Endothelial cell of umbilical vein (primary cell): Measurements from ENCODE around the gene SH3D19. TPM values are rescaled to one million over a fixed set of nuclear protein-coding genes. Genes with fewer than 3 reads are reported as not detected.

Experiments used
- BruUV-seq: library from RNA; stranded (reverse); fragments of 400-500 nt; replicated peaks from 2 replicates; lab custom pipeline; 2021; lab: Mats Ljungman, UMichigan
- CTCF ChIA-PET: fragments of 300-600, 350-600 bp; sonication (Branson Sonifier 250); formaldehyde crosslinking; loops from one replicate; lab custom pipeline; 2021; ENCODE audit warnings: antibody characterized with exemption, inconsistent platforms; lab: Charles Lee
- POLR2A ChIA-PET: fragments of 300-600, 350-600 bp; sonication (Branson Sonifier 250); formaldehyde crosslinking; loops from one replicate; lab custom pipeline; 2021; ENCODE audit warnings: antibody characterized with exemption, inconsistent platforms; lab: Charles Lee
- DNase-seq: peaks from one replicate; pipeline ENCODE4 v3.0.0-alpha.2; 2011; ENCODE audit warnings: low read depth, low spot score
- FAIRE-seq: peaks from 2 replicates; lab custom pipeline; 2011; peaks lifted over from hg19 to GRCh38; lab: Jason Lieb, UNC
- H2AFZ ChIP-seq: 2 replicates; pipeline ENCODE4 v1.6.0; 2012; ENCODE audit warnings: low read depth, low read length, control low read depth, inconsistent platforms
- H3K27ac ChIP-seq: 2 replicates; pipeline ENCODE4 v1.5.1; 2011; ENCODE audit warnings: low read depth, mild to moderate bottlenecking, control low read depth, low read length, moderate library complexity; ENCODE audit not compliant: insufficient read depth
- H3K27me3 ChIP-seq, 2 experiments: 2 replicates each; pipeline versions ENCODE4 v1.6.0 to v1.6.1; 2011; ENCODE audit warnings: low read length in 2 of 2, mixed read lengths in 1 of 2; ENCODE audit not compliant: control insufficient read depth in 2 of 2, insufficient read depth in 2 of 2
- H3K36me3 ChIP-seq, 2 experiments: 2 replicates in 1 of 2; 3 replicates in 1 of 2; pipeline ENCODE4 v1.5.1; 2011; ENCODE audit warnings: low read length in 2 of 2, mild to moderate bottlenecking in 1 of 2, moderate library complexity in 1 of 2; ENCODE audit not compliant: control insufficient read depth in 2 of 2, insufficient read depth in 2 of 2; ENCODE audit errors: extremely low read depth in 1 of 2
- H3K4me1 ChIP-seq: 3 replicates; pipeline ENCODE4 v1.5.1; 2011; ENCODE audit warnings: mild to moderate bottlenecking, low read length; ENCODE audit not compliant: control insufficient read depth, insufficient read depth; ENCODE audit errors: extremely low read depth
- H3K4me2 ChIP-seq: 2 replicates; pipeline ENCODE4 v1.6.1; 2011; ENCODE audit warnings: low read length, control low read depth, mixed read lengths; ENCODE audit not compliant: insufficient read depth
- H3K4me3 ChIP-seq, 3 experiments: fragments of 200-600 bp in 1 of 3; sonication (generic), shearing (Covaris generic) in 1 of 3; replicated peaks in 1 of 3; 2 replicates each; pipeline ENCODE4 v1.5.1; 2011 to 2016; ENCODE audit warnings: control low read depth in 3 of 3, low read length in 3 of 3, mild to moderate bottlenecking in 2 of 3, inconsistent platforms in 1 of 3, low read depth in 1 of 3, moderate library complexity in 1 of 3; ENCODE audit not compliant: insufficient read depth in 1 of 3
- H3K79me2 ChIP-seq: 2 replicates; pipeline ENCODE4 v1.6.0; 2012; ENCODE audit warnings: low read length, inconsistent platforms; ENCODE audit not compliant: control insufficient read depth, insufficient read depth
- H3K9ac ChIP-seq: replicated peaks from 2 replicates; pipeline ENCODE3; 2011; ENCODE audit warnings: low read length, control low read depth; ENCODE audit not compliant: insufficient read depth; ENCODE audit errors: extremely low read depth
- H3K9me1 ChIP-seq: replicated peaks from 3 replicates; pipeline ENCODE4 v1.6.0; 2011; ENCODE audit warnings: mild to moderate bottlenecking, low read length; ENCODE audit not compliant: control insufficient read depth, insufficient read depth; ENCODE audit errors: extremely low read depth
- H3K9me3 ChIP-seq: replicated peaks from 2 replicates; pipeline ENCODE4 v1.5.1; 2012; ENCODE audit warnings: low read length, inconsistent platforms; ENCODE audit not compliant: control insufficient read depth, insufficient read depth
- H4K20me1 ChIP-seq: replicated peaks from 2 replicates; pipeline ENCODE3; 2011; ENCODE audit warnings: mild to moderate bottlenecking, low read length; ENCODE audit not compliant: control insufficient read depth, insufficient read depth; ENCODE audit errors: extremely low read depth
- EZH2 ChIP-seq: IDR thresholded peaks from 2 replicates; pipeline ENCODE4 v1.6.1; 2012; ENCODE audit warnings: borderline replicate concordance, low read depth, mild to moderate bottlenecking, moderate library complexity, low read length, inconsistent platforms; ENCODE audit not compliant: severe bottlenecking
- FOS ChIP-seq: IDR thresholded peaks from 2 replicates; pipeline ENCODE4 v1.6.1; 2011; ENCODE audit warnings: mild to moderate bottlenecking, low read length, moderate library complexity, borderline replicate concordance; ENCODE audit not compliant: insufficient read depth
- GATA2 ChIP-seq: IDR thresholded peaks from 2 replicates; pipeline ENCODE4 v1.7.0; 2011; ENCODE audit warnings: low read depth, mild to moderate bottlenecking, moderate library complexity, mixed read lengths, low read length; ENCODE audit not compliant: insufficient read length, insufficient read depth
- JUN ChIP-seq: IDR thresholded peaks from 2 replicates; pipeline ENCODE4 v1.6.1; 2011; ENCODE audit warnings: borderline replicate concordance, low read depth; ENCODE audit not compliant: insufficient read length, insufficient read depth
- MYC ChIP-seq: IDR thresholded peaks from one replicate; pipeline ENCODE4 v1.6.1; 2011; ENCODE audit warnings: mild to moderate bottlenecking, low read depth, low read length
- POLR2A ChIP-seq: IDR thresholded peaks from 2 replicates; pipeline ENCODE4 v1.6.1; 2012; ENCODE audit warnings: low read depth, mild to moderate bottlenecking, control low read depth, low read length
- POLR2AphosphoS5 ChIP-seq: IDR thresholded peaks from 2 replicates; pipeline ENCODE4 v1.6.1; 2012; ENCODE audit warnings: low read depth, mild to moderate bottlenecking, control low read depth, low read length, moderate library complexity; ENCODE audit not compliant: insufficient read depth
- dilution Hi-C: fragments of 300-500 bp; cut with MboI; formaldehyde crosslinking; loops from one replicate; pipeline ENCODE4 v1.15.0; 2019; ENCODE audit warnings: low sequenced_read_pairs; ENCODE audit not compliant: extremely low pct_ligation_motif_present
- intact Hi-C: fragments of 100-400 bp; cut with micrococcal nuclease; formaldehyde crosslinking; loops from one replicate; pipeline ENCODE4 v1.10.0; 2022
- polyA plus RNA-seq, 4 experiments: library from polyadenylated mRNA; depleted of rRNA in 3 of 4; stranded (reverse) in 3 of 4; unstranded in 1 of 4; fragments of >200 nt; gene quantifications; 2 replicates each; pipeline versions ENCODE4 v1.2.1 to v1.2.3, GENCODE V29; 2011 to 2012; ENCODE audit warnings: missing spikeins in 1 of 4
- total RNA-seq: library from RNA; stranded (reverse); gene quantifications from 2 replicates; pipeline ENCODE4 v1.2.3, GENCODE V29; 2021
- TF ChIP-seq, protein P1 (sequence below), 2 donors: IDR thresholded peaks; 1 replicate in 1 of 2; 2 replicates in 1 of 2; pipeline ENCODE4 v1.5.1; 2011; ENCODE audit warnings: low read length in 2 of 2, mild to moderate bottlenecking in 2 of 2, moderate library complexity in 2 of 2, control low read depth in 1 of 2, inconsistent platforms in 1 of 2, low read depth in 1 of 2; ENCODE audit not compliant: insufficient read depth in 1 of 2; ENCODE audit errors: extremely low read depth in 1 of 2
- TF ChIP-seq, protein P2 (sequence below): IDR thresholded peaks from 2 replicates; pipeline ENCODE4 v1.6.1; 2011; ENCODE audit not compliant: insufficient read depth, insufficient read length

Gene SH3D19
- total and polyA plus RNA-seq, 2 donors (not counting 3 experiments of a cell fraction or from before 2014, with no cell fraction given) = 37.5 to 92.8 TPM

DNA sequence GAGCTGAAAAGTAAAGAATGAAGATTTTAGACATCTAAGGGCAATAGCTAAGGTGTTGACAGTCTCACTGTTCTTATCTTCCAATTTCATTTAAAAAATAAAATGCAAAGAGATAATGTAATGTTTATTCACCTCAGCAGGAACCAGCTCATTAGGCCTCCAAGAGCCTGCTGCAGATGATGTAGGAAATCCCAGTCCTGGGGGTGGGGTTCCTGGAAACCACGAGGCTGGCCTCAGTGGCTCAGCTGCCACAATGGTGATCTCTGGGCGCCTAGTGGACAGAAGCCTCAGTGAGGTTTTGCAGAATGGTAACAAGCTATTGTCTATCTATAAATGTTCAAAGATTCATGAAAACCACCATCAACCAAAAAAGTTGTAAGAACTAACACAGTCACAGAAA is 148.7 kb downstream of the SH3D19 start:
- H4K20me1 ChIP-seq = no peaks in the 10 kb centered on the region
- H3K9ac ChIP-seq = no peak overlapping the region
- no peak overlapping the region for H3K4me3 ChIP-seq
- intact Hi-C loops = no loop called here
- peaks cover 2% of the 10 kb centered on the region for H3K9me1 ChIP-seq
- H3K27ac ChIP-seq = no peak overlapping the region
- dilution Hi-C loops = no loop called here
- DNase-seq = no peak
- no peaks in the 10 kb centered on the region for H3K9me3 ChIP-seq
- TF ChIP-seq POLR2A (no peak), FOS (no peak), EZH2 (no peak), POLR2AphosphoS5 (no peak), MYC (no peak), GATA2 (no peak), JUN (no peak)
- TF ChIP-seq, protein P1, sequence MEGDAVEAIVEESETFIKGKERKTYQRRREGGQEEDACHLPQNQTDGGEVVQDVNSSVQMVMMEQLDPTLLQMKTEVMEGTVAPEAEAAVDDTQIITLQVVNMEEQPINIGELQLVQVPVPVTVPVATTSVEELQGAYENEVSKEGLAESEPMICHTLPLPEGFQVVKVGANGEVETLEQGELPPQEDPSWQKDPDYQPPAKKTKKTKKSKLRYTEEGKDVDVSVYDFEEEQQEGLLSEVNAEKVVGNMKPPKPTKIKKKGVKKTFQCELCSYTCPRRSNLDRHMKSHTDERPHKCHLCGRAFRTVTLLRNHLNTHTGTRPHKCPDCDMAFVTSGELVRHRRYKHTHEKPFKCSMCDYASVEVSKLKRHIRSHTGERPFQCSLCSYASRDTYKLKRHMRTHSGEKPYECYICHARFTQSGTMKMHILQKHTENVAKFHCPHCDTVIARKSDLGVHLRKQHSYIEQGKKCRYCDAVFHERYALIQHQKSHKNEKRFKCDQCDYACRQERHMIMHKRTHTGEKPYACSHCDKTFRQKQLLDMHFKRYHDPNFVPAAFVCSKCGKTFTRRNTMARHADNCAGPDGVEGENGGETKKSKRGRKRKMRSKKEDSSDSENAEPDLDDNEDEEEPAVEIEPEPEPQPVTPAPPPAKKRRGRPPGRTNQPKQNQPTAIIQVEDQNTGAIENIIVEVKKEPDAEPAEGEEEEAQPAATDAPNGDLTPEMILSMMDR (IDR thresholded peaks at IDR 0.05; ENCODE audit: extremely low read depth in 1 of 2, insufficient read depth in 1 of 2, low read depth in 1 of 2, low read length in 2 of 2) = no peak
- TF ChIP-seq, protein P2, sequence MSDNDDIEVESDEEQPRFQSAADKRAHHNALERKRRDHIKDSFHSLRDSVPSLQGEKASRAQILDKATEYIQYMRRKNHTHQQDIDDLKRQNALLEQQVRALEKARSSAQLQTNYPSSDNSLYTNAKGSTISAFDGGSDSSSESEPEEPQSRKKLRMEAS = no peak
- H2AFZ ChIP-seq = no peak overlapping the region
- POLR2A ChIA-PET = no interaction called here
- H3K36me3 ChIP-seq = peaks cover 22 to 24% of the 10 kb centered on the region in 2 experiments
- FAIRE-seq = no peak
- H3K4me1 ChIP-seq = no peaks in the 10 kb centered on the region
- BruUV-seq = no TSS peak
- CTCF ChIA-PET = interaction anchor here (1.6 kb wide), 1 partner anchor 30 kb away, joined by 3 read pairs; no protein-coding TSS in a partner anchor
- no peak overlapping the region for H3K4me2 ChIP-seq
- no peaks in the 10 kb centered on the region for H3K27me3 ChIP-seq
- H3K79me2 ChIP-seq = peaks cover 2% of the 10 kb centered on the region
